Body of pancreas (tissue), 4 donors: ENCODE measurements around the gene CASZ1.

Experiments used
- POLR2A ChIP-seq, 3 donors: fragments of 450-650 bp; IDR thresholded peaks; one replicate each; pipeline ENCODE4 v1.6.1; 2016; ENCODE audit warnings: antibody characterized with exemption in 3 of 3, mild to moderate bottlenecking in 2 of 3
- TF ChIP-seq, protein P1 (sequence below), 7 experiments: fragments of 450-650 bp in 4 of 7; fragments of 200-600 bp in 3 of 7; sonication (generic) in 3 of 7; IDR thresholded peaks; one replicate each; pipeline ENCODE4 v1.5.1; 2016 to 2019; ENCODE audit warnings: antibody characterized with exemption in 7 of 7

DNA sequence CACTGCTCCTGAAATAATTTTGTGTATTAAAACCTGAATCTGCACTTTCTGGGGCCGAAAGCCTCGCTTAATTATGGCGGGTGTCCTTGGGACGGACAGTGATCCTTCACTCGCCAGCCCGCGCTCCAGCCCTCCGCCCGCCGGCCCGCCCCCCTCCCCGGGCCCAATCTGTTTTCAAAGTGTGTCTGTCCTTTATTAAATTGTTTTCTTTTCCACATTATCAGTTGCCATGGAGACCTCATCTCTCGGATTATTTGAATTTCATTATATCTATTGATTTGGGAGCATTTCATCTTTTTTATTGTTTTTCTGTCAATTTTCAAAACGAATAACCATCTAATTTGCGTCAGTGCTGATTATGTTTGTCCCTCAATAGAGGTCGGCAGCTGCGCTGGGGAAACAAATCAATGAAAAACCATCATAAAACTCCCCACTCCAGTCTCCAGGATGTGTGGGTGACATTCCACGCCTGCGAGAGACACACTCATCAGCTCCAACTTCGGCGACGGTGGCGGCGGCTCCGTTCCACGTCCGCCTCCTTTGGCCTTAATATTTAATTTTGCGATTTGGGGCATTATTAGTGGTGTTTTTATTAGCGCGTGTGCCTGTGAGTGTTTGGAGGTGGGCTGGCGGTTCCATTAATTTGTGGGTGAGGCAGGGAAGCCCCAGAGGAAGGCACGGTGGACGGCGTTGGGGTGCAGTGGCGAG, 123.9 kb downstream of the CASZ1 start:
- TF ChIP-seq, protein P1, sequence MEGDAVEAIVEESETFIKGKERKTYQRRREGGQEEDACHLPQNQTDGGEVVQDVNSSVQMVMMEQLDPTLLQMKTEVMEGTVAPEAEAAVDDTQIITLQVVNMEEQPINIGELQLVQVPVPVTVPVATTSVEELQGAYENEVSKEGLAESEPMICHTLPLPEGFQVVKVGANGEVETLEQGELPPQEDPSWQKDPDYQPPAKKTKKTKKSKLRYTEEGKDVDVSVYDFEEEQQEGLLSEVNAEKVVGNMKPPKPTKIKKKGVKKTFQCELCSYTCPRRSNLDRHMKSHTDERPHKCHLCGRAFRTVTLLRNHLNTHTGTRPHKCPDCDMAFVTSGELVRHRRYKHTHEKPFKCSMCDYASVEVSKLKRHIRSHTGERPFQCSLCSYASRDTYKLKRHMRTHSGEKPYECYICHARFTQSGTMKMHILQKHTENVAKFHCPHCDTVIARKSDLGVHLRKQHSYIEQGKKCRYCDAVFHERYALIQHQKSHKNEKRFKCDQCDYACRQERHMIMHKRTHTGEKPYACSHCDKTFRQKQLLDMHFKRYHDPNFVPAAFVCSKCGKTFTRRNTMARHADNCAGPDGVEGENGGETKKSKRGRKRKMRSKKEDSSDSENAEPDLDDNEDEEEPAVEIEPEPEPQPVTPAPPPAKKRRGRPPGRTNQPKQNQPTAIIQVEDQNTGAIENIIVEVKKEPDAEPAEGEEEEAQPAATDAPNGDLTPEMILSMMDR (IDR thresholded peaks at IDR 0.05), result no peak
- no peak for TF ChIP-seq POLR2A (IDR thresholded peaks at IDR 0.05)
